Pancreas (tissue), 10 donors: ENCODE results near the gene HRH3. TPM values are rescaled to one million over a fixed set of nuclear protein-coding genes. Genes with fewer than 3 reads are reported as not detected.

Experiments
- ATAC-seq, 4 donors: fragments of 200-7000 bp; cut with Tn5 transposase; one replicate each; pipeline versions ENCODE4 v1.8.0 to v1.9.1; 2020; ENCODE audit warnings: mild to moderate bottlenecking in 4 of 4, moderate library complexity in 4 of 4
- DNase-seq, 6 donors: peaks; one replicate each; pipeline ENCODE4 v3.0.0-alpha.2; 2020
- FAIRE-seq: peaks from 2 replicates; lab custom pipeline; 2012; peaks lifted over from hg19 to GRCh38; lab: Jason Lieb, UNC
- H3K27ac ChIP-seq, 4 donors: fragments of 200-600 bp; sonication (generic); 1 replicate in 3 of 4; 2 replicates in 1 of 4; pipeline versions ENCODE4 v1.5.0 to v1.8.0; 2020
- H3K27me3 ChIP-seq, 4 donors: fragments of 200-600 bp; one replicate each; pipeline ENCODE4 v1.8.0; 2021
- H3K36me3 ChIP-seq, 3 donors: fragments of 200-600 bp; sonication (generic) in 1 of 3; one replicate each; pipeline versions ENCODE4 v1.5.0 to v1.8.0; 2020 to 2021
- H3K4me1 ChIP-seq, 3 donors: fragments of 200-600 bp; one replicate each; pipeline ENCODE4 v1.8.0; 2021
- H3K4me3 ChIP-seq, 4 donors: fragments of 200-600 bp; sonication (generic) in 2 of 4; one replicate each; pipeline versions ENCODE4 v1.5.0 to v1.8.0; 2020 to 2021
- H3K9me3 ChIP-seq, 4 donors: fragments of 200-600 bp; one replicate each; pipeline ENCODE4 v1.8.0; 2021
- WGBS, 2 donors: extraction: QIAGEN DNeasy Blood & Tissue Kit; methylation state at CpG; one replicate each; pipeline ENCODE4 v1.1.7; 2013; 5-methylcytosine and 5-hydroxymethylcytosine counted together
- intact Hi-C, 3 donors: fragments of 100-400 bp; cut with DNase I; formaldehyde crosslinking; loops; one replicate each; pipeline versions ENCODE4 v1.11.1 to v1.14.2; 2022
- polyA plus RNA-seq, 2 donors: library from polyadenylated mRNA; stranded (reverse); fragments of 200-250 nt; gene quantifications; one replicate each; pipeline ENCODE4 v1.2.3, GENCODE V29; 2013
- total RNA-seq, 6 donors: library from RNA; stranded (reverse); fragmentation: NEBNext Ultra II Directional in 4 of 6; extraction: Animal tissue kit (Norgen Biotek cat#: 25700) in 4 of 6; gene quantifications; one replicate each; pipeline versions ENCODE4 v1.2.1 to v1.2.4, GENCODE V29; 2021 to 2023
- TF ChIP-seq, protein P1 (sequence below), 4 donors: fragments of 200-600 bp; sonication (generic) in 3 of 4; IDR thresholded peaks; one replicate each; pipeline versions ENCODE4 v1.5.0 to v1.8.0; 2021; ENCODE audit warnings: antibody characterized with exemption in 4 of 4
- donor health status: healthy with polysubstance abuse.
- donor health status: DM: no; HTN: no; CAD: no; lungs with moderate emphysema.
- donor health status: DM: no; HTN: no; CAD: no.
- donor health status: control.
- donor health status: control.
- donor health status: Bipolar disorder and iron deficiency.
- donor health status: DM: yes; HTN: yes; CAD: no.
- donor health status: DM: no; HTN: no; CAD: no.
- donor health status: DM: no; HTN: no; CAD: no.
- donor health status: DM: yes; HTN: yes; CAD: no.

HRH3 gene
- total and polyA plus RNA-seq, 8 donors = 0.02 to 0.08 (median 0.04) TPM; not detected in 5

DNA sequence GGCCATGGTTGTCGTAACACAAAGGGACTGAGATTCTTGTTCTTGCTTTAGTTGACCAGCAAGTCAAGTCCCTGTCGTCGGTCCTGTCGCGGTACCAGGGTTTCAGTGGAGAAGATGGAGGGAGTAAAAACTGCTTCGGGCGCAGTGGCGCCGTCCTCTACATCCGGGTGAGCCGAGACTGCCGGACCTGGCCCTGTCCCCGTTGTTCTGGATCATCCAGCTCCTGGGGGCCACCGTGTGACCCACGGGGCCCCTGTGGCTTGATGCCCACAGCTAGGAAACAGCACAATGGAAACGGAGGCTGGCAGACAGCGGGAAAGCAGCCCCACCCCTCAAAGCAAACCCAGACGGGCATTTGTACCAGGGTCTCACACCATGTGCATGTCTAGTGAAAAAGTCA, 22.3 kb downstream of the HRH3 start:
- no peaks in the 10 kb centered on the region for H3K4me1 ChIP-seq
- H3K27ac ChIP-seq = no peak overlapping the region
- FAIRE-seq (no peak), DNase-seq (peak in 3 of 6 donors; percentile 12 to 48 (median 36)), ATAC-seq (no peak)
- 91 to 95% methylated on average over 18 of the region's 18 CpGs for WGBS, 2 donors
- no peaks in the 10 kb centered on the region for H3K27me3 ChIP-seq
- no peaks in the 10 kb centered on the region for H3K9me3 ChIP-seq
- intact Hi-C loops = no loop called here
- peaks cover 5 to 49% (median 16%) of the 10 kb centered on the region in 3 donors for H3K36me3 ChIP-seq
- H3K4me3 ChIP-seq = no peak overlapping the region
- TF ChIP-seq, protein P1, sequence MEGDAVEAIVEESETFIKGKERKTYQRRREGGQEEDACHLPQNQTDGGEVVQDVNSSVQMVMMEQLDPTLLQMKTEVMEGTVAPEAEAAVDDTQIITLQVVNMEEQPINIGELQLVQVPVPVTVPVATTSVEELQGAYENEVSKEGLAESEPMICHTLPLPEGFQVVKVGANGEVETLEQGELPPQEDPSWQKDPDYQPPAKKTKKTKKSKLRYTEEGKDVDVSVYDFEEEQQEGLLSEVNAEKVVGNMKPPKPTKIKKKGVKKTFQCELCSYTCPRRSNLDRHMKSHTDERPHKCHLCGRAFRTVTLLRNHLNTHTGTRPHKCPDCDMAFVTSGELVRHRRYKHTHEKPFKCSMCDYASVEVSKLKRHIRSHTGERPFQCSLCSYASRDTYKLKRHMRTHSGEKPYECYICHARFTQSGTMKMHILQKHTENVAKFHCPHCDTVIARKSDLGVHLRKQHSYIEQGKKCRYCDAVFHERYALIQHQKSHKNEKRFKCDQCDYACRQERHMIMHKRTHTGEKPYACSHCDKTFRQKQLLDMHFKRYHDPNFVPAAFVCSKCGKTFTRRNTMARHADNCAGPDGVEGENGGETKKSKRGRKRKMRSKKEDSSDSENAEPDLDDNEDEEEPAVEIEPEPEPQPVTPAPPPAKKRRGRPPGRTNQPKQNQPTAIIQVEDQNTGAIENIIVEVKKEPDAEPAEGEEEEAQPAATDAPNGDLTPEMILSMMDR (IDR thresholded peaks at IDR 0.05) = no peak

DNA sequence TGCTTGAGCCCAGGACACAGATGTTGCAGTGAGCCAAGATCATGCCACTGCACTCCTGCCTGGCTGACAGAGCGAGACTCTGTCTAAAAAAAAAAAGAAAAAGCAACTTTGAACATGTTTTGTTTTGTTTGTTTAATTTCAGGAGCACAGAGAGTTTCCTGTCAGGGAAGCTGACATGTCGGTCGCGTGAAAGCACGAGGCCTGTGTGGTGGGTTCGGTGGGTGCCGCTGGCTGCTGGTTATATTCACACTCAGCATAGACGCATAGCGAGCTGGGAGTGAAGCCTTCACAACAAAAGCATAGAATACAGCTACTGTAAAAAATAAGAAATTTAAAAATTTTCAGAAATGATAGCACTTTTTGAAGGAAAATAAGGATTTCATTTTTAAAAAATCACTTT, 22.8 kb downstream of the HRH3 start:
- no peak overlapping the region for H3K4me3 ChIP-seq
- ATAC-seq (no peak), DNase-seq (peak in 2 of 6 donors; percentile 13 to 28), FAIRE-seq (no peak)
- no peaks in the 10 kb centered on the region for H3K4me1 ChIP-seq
- TF ChIP-seq, protein P1 (IDR thresholded peaks at IDR 0.05) = no peak
- H3K9me3 ChIP-seq = no peaks in the 10 kb centered on the region
- H3K36me3 ChIP-seq = peaks cover 5 to 49% (median 16%) of the 10 kb centered on the region in 3 donors
- 87 to 98% methylated on average over 9 of the region's 9 CpGs for WGBS, 2 donors
- no peaks in the 10 kb centered on the region for H3K27me3 ChIP-seq
- no peak overlapping the region for H3K27ac ChIP-seq
- intact Hi-C loops = no loop called here

DNA sequence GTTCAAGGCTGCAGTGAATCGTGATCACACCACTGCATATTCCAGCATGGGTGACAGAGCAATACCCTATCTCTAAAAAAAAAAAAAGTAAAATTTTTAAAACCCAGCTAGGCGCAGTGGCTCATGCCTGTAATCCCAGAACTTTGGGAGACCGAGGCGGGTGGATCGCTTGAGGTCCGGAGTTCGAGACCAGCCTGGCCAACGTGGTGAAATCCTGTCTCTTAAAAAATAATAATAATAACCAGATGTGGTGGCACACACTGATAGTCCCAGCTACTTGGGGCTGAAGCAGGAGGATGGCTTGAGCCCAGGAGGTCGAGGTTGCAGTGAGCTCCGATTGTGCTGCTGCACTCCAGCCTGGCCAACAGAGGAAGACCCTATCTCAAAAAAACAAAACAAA, 23.8 kb downstream of the HRH3 start:
- Histone ChIP-seq H3K4me1 (no peaks in the 10 kb centered on the region), H3K36me3 (peaks cover 5 to 47% (median 16%) of the 10 kb centered on the region in 3 donors), H3K27ac (no peak overlapping the region), H3K4me3 (no peak overlapping the region), H3K27me3 (no peaks in the 10 kb centered on the region), H3K9me3 (no peaks in the 10 kb centered on the region)
- TF ChIP-seq, protein P1 (IDR thresholded peaks at IDR 0.05) = no peak
- DNase-seq = peak in 1 of 6 donors; percentile 16
- ATAC-seq = no peak
- FAIRE-seq = no peak
- WGBS, 2 donors = 93 to 98% methylated on average over 10 of the region's 10 CpGs
- intact Hi-C loops = no loop called here

DNA sequence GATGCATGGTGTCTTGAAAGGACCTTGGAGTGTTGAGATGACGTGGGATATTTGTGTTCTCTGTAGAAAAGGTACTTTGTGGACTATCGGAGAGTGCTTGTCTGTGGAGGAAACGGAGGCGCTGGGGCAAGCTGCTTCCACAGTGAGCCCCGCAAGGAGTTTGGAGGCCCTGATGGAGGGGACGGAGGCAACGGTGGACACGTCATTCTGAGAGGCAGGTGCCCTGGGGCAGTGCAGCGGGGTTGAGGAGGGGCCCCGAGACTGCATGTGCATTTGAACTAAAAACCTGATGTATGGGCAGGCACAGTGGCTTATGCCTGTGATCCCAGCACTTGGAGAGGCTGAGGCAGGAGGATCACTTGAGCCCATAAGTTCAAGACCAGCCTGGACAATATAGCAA, 24.3 kb downstream of the HRH3 start:
- no peak for FAIRE-seq
- DNase-seq = peak in 3 of 6 donors; percentile 4 to 36 (median 21)
- H3K36me3 ChIP-seq = peaks cover 5 to 44% (median 10%) of the 10 kb centered on the region in 3 donors
- H3K27me3 ChIP-seq = no peaks in the 10 kb centered on the region
- intact Hi-C loops = no loop called here
- H3K4me3 ChIP-seq = no peak overlapping the region
- WGBS, 2 donors = 93 to 95% methylated on average over 10 of the region's 10 CpGs
- H3K9me3 ChIP-seq = no peaks in the 10 kb centered on the region
- TF ChIP-seq, protein P1 (IDR thresholded peaks at IDR 0.05) = no peak
- no peak overlapping the region for H3K27ac ChIP-seq
- ATAC-seq = no peak
- H3K4me1 ChIP-seq = no peaks in the 10 kb centered on the region

DNA sequence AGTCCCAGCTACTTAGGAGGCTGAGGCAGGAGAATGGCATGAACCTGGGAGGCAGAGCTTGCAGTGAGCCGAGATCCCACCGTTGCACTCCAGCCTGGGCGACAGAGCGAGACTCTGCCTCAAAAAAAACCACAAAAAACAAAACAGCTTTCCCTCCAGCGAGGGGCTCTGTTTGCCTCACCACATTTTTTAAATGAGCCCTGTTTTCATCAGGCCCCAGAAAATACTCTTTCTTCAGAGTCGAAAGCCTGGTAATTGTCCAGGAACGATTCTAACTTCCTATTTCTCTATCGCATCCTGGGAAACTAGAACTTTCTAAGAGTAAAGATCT, 25.0 kb downstream of the HRH3 start:
- no peak for FAIRE-seq
- Histone ChIP-seq H3K27me3 (no peaks in the 10 kb centered on the region), H3K9me3 (no peaks in the 10 kb centered on the region), H3K27ac (no peak overlapping the region), H3K36me3 (peaks cover 3 to 40% (median 5%) of the 10 kb centered on the region in 3 donors), H3K4me3 (no peak overlapping the region), H3K4me1 (no peaks in the 10 kb centered on the region)
- peak in 2 of 6 donors; percentile 0 to 5 for DNase-seq
- WGBS, 2 donors = 83 to 85% methylated on average over 8 of the region's 8 CpGs
- intact Hi-C loops = no loop called here
- ATAC-seq = no peak
- TF ChIP-seq, protein P1 (IDR thresholded peaks at IDR 0.05) = no peak
